Measurements from ENCODE around the gene HOXA6.

- TF ChIP-seq CTCF (IDR thresholded peaks at IDR 0.05) (no peak), EZH2 (IDR thresholded peaks at IDR 0.05; ENCODE audit: borderline replicate concordance, insufficient read depth, low read depth, low read length, poor library complexity, severe bottlenecking) (no peak)
Observed at GRCh38 chr7:27110186-27111031, 37.2 kb downstream of the HOXA6 start.

All from B cell (primary cell).